Thymus (tissue), 11 donors: ENCODE results near the gene COBL. TPM values are rescaled to one million over a fixed set of nuclear protein-coding genes. Genes with fewer than 3 reads are reported as not detected.

Experiments used
- DNase-seq, 9 donors: peaks; one replicate each; pipeline ENCODE4 v3.0.0-alpha.2; 2013; ENCODE audit warnings: low spot score in 9 of 9, low read depth in 6 of 9, missing footprints in 1 of 9
- H3K27ac ChIP-seq, 2 donors: one replicate each; pipeline ENCODE4 v1.5.1; 2013; ENCODE audit warnings: control low read depth in 1 of 2, low read depth in 1 of 2, low read length in 1 of 2, mild to moderate bottlenecking in 1 of 2, moderate library complexity in 1 of 2
- H3K27me3 ChIP-seq, 2 donors: one replicate each; pipeline ENCODE4 v1.5.1; 2013; ENCODE audit warnings: low read length in 1 of 2; ENCODE audit not compliant: control insufficient read depth in 2 of 2, insufficient read depth in 1 of 2
- H3K36me3 ChIP-seq, 2 donors: one replicate each; pipeline ENCODE4 v1.5.1; 2013; ENCODE audit warnings: low read length in 1 of 2, mild to moderate bottlenecking in 1 of 2, moderate library complexity in 1 of 2; ENCODE audit not compliant: control insufficient read depth in 2 of 2, insufficient read depth in 2 of 2
- H3K4me1 ChIP-seq, 2 donors: one replicate each; pipeline ENCODE4 v1.5.1; 2013; ENCODE audit warnings: low read length in 2 of 2; ENCODE audit not compliant: control insufficient read depth in 2 of 2, insufficient read depth in 2 of 2
- H3K4me3 ChIP-seq, 2 donors: one replicate each; pipeline ENCODE4 v1.5.1; 2013; ENCODE audit warnings: low read length in 2 of 2, control low read depth in 1 of 2, mild to moderate bottlenecking in 1 of 2
- H3K9me3 ChIP-seq, 2 donors: one replicate each; pipeline ENCODE4 v1.5.1; 2013; ENCODE audit warnings: low read length in 1 of 2, mild to moderate bottlenecking in 1 of 2; ENCODE audit not compliant: control insufficient read depth in 2 of 2, insufficient read depth in 1 of 2
- WGBS: extraction: QIAGEN DNeasy Blood & Tissue Kit; methylation state at CpG from one replicate; pipeline ENCODE4 v1.1.7; 2013; 5-methylcytosine and 5-hydroxymethylcytosine counted together
- polyA plus RNA-seq: library from polyadenylated mRNA; stranded (reverse); fragments of 200-250 nt; gene quantifications from one replicate; pipeline ENCODE4 v1.2.3, GENCODE V29; 2013
- total RNA-seq: library from RNA; stranded (reverse); fragments of 120-200 nt; gene quantifications from one replicate; pipeline ENCODE4 v1.2.4, GENCODE V29; 2013
- donor health status: healthy.

The COBL gene
- total and polyA plus RNA-seq, 2 donors: 0.66 to 2.0 TPM

GRCh38 chr7:51016546-51016945 lies 300.1 kb downstream of the COBL start:
- no peaks in the 10 kb centered on the region for H3K4me1 ChIP-seq
- no peak overlapping the region for H3K27ac ChIP-seq
- H3K9me3 ChIP-seq: no peaks in the 10 kb centered on the region
- H3K36me3 ChIP-seq: no peaks in the 10 kb centered on the region
- H3K4me3 ChIP-seq: no peak overlapping the region
- H3K27me3 ChIP-seq: no peaks in the 10 kb centered on the region
- no peak for DNase-seq
- WGBS: 97% methylated on average over 9 of the region's 9 CpGs

GRCh38 chr7:51015581-51015980 lies 301.0 kb downstream of the COBL start:
- no peak for DNase-seq
- H3K27ac ChIP-seq: no peak overlapping the region
- no peaks in the 10 kb centered on the region for H3K36me3 ChIP-seq
- H3K4me3 ChIP-seq: no peak overlapping the region
- H3K9me3 ChIP-seq: no peaks in the 10 kb centered on the region
- no peaks in the 10 kb centered on the region for H3K4me1 ChIP-seq
- WGBS: 97% methylated on average over 11 of the region's 11 CpGs
- H3K27me3 ChIP-seq: no peaks in the 10 kb centered on the region

GRCh38 chr7:51014811-51015210 lies 301.8 kb downstream of the COBL start:
- DNase-seq: no peak
- WGBS: 95% methylated on average over 16 of the region's 16 CpGs
- Histone ChIP-seq H3K27me3 (no peaks in the 10 kb centered on the region), H3K9me3 (no peaks in the 10 kb centered on the region), H3K4me3 (no peak overlapping the region), H3K4me1 (no peaks in the 10 kb centered on the region), H3K27ac (no peak overlapping the region), H3K36me3 (no peaks in the 10 kb centered on the region)

GRCh38 chr7:51013861-51014511 lies 302.6 kb downstream of the COBL start:
- Histone ChIP-seq H3K4me3 (no peak overlapping the region), H3K4me1 (no peaks in the 10 kb centered on the region), H3K27me3 (no peaks in the 10 kb centered on the region), H3K27ac (no peak overlapping the region), H3K36me3 (no peaks in the 10 kb centered on the region), H3K9me3 (no peaks in the 10 kb centered on the region)
- WGBS: 88% methylated on average over 21 of the region's 21 CpGs
- DNase-seq: no peak

GRCh38 chr7:51013218-51013786 lies 303.3 kb downstream of the COBL start:
- H3K27ac ChIP-seq: no peak overlapping the region
- no peaks in the 10 kb centered on the region for H3K9me3 ChIP-seq
- WGBS: 97% methylated on average over 17 of the region's 17 CpGs
- H3K27me3 ChIP-seq: no peaks in the 10 kb centered on the region
- H3K36me3 ChIP-seq: no peaks in the 10 kb centered on the region
- no peaks in the 10 kb centered on the region for H3K4me1 ChIP-seq
- no peak overlapping the region for H3K4me3 ChIP-seq
- DNase-seq: no peak

- 96% methylated on average over 8 of the region's 8 CpGs for WGBS
- Histone ChIP-seq H3K27me3 (no peaks in the 10 kb centered on the region), H3K4me1 (no peaks in the 10 kb centered on the region), H3K4me3 (no peak overlapping the region), H3K9me3 (no peaks in the 10 kb centered on the region), H3K36me3 (no peaks in the 10 kb centered on the region), H3K27ac (no peak overlapping the region)
- DNase-seq: no peak
These were observed 303.9 kb downstream of the COBL start for GRCh38 chr7:51012569-51013217.

- Histone ChIP-seq H3K4me1 (no peaks in the 10 kb centered on the region), H3K9me3 (no peaks in the 10 kb centered on the region), H3K27me3 (no peaks in the 10 kb centered on the region), H3K36me3 (no peaks in the 10 kb centered on the region), H3K27ac (no peak overlapping the region), H3K4me3 (no peak overlapping the region)
- WGBS: 94% methylated on average over 7 of the region's 7 CpGs
- no peak for DNase-seq
These were observed 304.8 kb downstream of the COBL start for GRCh38 chr7:51011710-51012350.

GRCh38 chr7:51010534-51010933 lies 306.1 kb downstream of the COBL start:
- 84% methylated on average over 7 of the region's 7 CpGs for WGBS
- no peak for DNase-seq
- H3K36me3 ChIP-seq: no peaks in the 10 kb centered on the region
- no peaks in the 10 kb centered on the region for H3K4me1 ChIP-seq
- no peaks in the 10 kb centered on the region for H3K27me3 ChIP-seq
- no peak overlapping the region for H3K4me3 ChIP-seq
- no peak overlapping the region for H3K27ac ChIP-seq
- no peaks in the 10 kb centered on the region for H3K9me3 ChIP-seq
